AG08395 (cell line): ENCODE measurements around the gene VWA5B2.

Experiments
- DNase-seq: peaks from one replicate; pipeline ENCODE4 v3.0.0; 2012; ENCODE audit warnings: mixed read lengths, low spot score

VWA5B2 gene

GRCh38 chr3:184223946-184224345 lies 5.4 kb upstream of the VWA5B2 start:
- no peak for DNase-seq

- peak; percentile 58 for DNase-seq
Measured at GRCh38 chr3:184227481-184227935, 1.9 kb upstream of the VWA5B2 start.

- no peak for DNase-seq
Measured at GRCh38 chr3:184228376-184229137, 828 bp upstream of the VWA5B2 start.

GRCh38 chr3:184230081-184230602 lies 757 bp downstream of the VWA5B2 start:
- DNase-seq: no peak

GRCh38 chr3:184230603-184231528 lies 1.5 kb downstream of the VWA5B2 start:
- no peak for DNase-seq

GRCh38 chr3:184231671-184232070 lies 2.3 kb downstream of the VWA5B2 start:
- DNase-seq: no peak

GRCh38 chr3:184233127-184233843 lies 3.9 kb downstream of the VWA5B2 start:
- no peak for DNase-seq

GRCh38 chr3:184234224-184234623 lies 4.8 kb downstream of the VWA5B2 start:
- DNase-seq: peak; percentile 79

GRCh38 chr3:184234671-184235380 lies 5.4 kb downstream of the VWA5B2 start:
- DNase-seq: no peak

- no peak for DNase-seq
Measured at GRCh38 chr3:184235381-184236032, 6.1 kb downstream of the VWA5B2 start.

GRCh38 chr3:184236033-184236410 lies 6.6 kb downstream of the VWA5B2 start:
- no peak for DNase-seq

GRCh38 chr3:184236636-184237035 lies 7.3 kb downstream of the VWA5B2 start:
- no peak for DNase-seq

GRCh38 chr3:184237211-184237610 lies 7.8 kb downstream of the VWA5B2 start:
- no peak for DNase-seq

- no peak for DNase-seq
Measured at GRCh38 chr3:184237807-184238206, 8.4 kb downstream of the VWA5B2 start.

GRCh38 chr3:184238246-184238818 lies 8.9 kb downstream of the VWA5B2 start:
- no peak for DNase-seq

- DNase-seq: no peak
Measured at GRCh38 chr3:184239221-184239620, 9.8 kb downstream of the VWA5B2 start.

GRCh38 chr3:184239708-184240107 lies 10.3 kb downstream of the VWA5B2 start:
- DNase-seq: no peak

GRCh38 chr3:184240384-184241140 lies 11.2 kb downstream of the VWA5B2 start:
- peak; percentile 43 for DNase-seq

GRCh38 chr3:184241141-184241446 lies 11.7 kb downstream of the VWA5B2 start:
- DNase-seq: no peak
